Femur (tissue), 1 donor: ENCODE measurements around the gene DCAF17.
"Not testable (repeated sequence)": the region's sequence is repeated elsewhere in the genome, so short reads cannot be mapped to it uniquely, and the experiment has no call there.

ENCODE experiments used
- DNase-seq: peaks from one replicate; pipeline ENCODE4 v3.0.0-alpha.2; 2017

DCAF17 gene

DNA sequence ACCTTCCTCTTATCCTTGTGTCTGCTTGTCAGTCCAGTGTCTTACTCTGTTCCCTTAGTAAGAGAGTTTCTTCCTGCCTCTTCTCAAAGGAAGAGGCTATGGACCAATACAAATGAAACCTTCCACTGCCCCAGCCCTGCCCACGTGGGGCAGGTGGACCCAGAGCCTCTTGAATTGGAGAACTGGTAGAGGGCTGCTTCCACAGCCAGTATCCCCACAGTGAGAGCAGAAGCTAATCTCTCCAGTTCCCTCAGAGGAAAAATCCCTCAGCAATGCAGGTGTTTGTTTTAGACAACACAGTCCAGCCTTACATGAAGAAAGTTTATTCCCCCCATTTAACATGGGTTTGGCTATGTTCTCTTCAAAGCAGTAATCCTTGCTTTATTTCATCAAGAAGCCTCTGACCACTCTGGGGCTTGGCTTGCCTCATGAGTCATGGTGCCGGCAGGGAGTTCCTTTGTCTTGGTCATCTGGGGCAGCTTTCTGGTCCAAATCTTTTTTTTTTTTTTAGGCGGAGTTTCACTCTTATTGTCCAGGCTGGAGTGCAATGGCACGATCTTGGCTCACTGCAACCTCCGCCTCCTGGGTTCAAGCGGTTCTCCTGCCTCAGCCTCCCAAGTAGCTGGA, 81.8 kb downstream of the DCAF17 start:
- DNase-seq: no peak

DNA sequence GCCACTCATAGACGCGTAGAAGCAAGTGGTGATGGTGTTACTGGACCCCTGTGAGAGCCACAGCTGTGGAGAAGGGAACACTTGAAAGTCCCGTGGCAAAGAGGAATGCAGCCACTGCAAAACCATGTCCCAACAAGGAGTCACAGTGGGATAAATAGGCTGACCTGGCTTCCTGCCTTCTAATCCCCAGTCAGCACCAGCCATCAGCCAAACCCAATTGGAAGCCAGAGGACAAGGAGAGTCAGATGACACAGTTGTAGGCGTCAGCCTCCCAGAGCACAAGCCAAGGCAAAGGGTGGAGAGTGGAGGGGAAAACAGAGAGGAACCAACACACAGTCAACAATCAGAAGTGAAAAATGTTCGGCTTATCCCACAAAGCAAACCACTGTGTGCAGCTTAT, 82.8 kb downstream of the DCAF17 start:
- DNase-seq: no peak

DNA sequence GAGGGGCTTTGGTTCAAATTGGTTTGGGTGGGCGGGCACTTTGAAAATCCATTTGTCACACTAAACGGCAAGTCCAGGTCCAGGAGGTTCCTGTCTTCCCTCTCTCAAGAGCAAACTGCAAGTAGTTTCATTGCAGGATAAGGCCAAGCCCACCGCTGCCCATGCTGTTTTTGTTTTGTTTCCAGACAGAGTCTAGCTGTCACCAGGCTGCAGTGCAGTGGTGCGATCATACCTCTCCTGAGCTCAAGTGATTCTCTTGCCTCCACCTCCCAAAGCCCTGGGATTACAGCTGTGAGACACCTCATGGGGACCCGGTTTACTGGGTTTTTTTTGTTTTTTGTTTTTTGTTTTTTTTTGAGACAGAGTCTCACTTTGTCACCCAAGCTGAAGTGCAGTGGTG, 86.4 kb downstream of the DCAF17 start:
- no peak for DNase-seq

DNA sequence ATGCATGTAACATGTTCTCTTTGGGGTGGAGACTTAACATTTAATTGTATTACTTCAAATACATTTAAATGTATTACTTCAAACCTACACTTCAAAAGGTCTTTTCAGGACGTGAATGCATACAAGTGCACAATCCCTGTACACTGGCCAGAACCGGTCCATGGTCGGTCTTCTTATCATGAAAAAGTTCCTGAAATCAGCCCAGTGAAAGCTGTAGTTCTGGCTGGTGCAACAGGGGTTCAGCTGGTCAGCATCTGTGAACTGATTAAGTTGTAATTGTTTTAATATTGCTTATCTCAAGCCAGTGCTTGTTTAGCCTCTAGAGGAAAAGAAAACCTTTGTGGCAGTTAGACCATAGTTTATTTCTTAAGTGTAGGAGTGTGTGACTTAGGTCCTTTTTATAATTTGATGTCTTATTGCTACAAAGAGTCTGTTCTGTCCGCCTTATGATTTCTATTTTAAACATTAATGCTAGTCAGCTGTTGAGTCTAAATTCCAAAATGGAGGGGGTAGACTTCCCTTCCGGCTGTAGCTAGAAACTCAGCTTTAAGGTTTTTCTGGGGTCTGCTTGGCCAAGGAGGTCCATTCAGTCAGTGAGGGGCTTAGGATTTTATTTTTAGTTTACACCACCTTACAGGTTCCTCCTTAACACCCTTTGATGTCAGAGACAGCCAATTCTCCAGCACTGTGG, 87.5 kb downstream of the DCAF17 start:
- DNase-seq: no peak

DNA sequence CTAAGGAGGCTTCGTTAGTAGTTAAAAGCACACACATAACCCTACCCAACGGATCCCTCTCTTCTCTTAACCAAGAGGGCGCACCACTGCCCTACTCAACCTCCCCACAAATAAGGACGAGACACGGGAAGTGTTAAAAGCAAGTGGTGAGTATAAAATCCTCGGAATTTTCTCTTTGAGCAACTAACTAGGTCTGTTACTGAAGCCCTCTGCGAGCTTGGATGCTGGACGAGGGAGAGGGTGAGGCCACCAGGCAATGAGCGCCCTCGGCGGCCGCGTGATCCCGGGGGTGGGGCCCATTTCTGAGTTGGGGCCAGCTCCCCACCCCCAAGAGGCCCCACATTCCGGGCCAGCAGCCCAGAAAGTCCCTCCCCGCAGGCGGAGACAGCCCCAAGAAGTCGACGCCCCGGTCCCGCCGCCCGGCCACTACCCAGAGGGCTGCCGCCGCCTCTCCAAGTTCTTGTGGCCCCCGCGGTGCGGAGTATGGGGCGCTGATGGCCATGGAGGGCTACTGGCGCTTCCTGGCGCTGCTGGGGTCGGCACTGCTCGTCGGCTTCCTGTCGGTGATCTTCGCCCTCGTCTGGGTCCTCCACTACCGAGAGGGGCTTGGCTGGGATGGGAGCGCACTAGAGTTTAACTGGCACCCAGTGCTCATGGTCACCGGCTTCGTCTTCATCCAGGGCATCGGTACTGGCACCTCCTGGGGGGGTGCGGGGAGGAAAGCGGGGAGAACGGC, 88.2 kb downstream of the DCAF17 start, which contains the start of gene CYBRD1:
Gene CYBRD1, plus strand, starts transcription at position 423 of the 736 bp plus-strand sequence. Its CDS starts 72 bp downstream, at position 495.
- DNase-seq: peak; percentile 92

DNA sequence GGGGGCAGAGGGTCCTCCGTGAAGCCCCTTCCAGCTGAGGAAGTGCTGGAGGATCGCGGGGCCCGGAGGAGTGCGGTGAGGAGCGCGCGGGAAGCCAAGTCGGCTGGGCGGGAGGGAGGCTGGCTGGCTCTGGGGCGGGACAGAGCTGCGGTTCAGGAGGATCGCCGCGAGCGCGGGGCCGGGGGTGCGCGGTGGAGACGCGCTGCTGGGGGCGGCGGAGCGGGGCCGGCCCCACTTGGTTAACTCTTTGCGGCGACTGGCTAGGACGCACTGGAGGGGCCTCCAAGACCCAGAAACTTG, 88.7 kb downstream of the DCAF17 start:
- DNase-seq: peak; percentile 69

DNA sequence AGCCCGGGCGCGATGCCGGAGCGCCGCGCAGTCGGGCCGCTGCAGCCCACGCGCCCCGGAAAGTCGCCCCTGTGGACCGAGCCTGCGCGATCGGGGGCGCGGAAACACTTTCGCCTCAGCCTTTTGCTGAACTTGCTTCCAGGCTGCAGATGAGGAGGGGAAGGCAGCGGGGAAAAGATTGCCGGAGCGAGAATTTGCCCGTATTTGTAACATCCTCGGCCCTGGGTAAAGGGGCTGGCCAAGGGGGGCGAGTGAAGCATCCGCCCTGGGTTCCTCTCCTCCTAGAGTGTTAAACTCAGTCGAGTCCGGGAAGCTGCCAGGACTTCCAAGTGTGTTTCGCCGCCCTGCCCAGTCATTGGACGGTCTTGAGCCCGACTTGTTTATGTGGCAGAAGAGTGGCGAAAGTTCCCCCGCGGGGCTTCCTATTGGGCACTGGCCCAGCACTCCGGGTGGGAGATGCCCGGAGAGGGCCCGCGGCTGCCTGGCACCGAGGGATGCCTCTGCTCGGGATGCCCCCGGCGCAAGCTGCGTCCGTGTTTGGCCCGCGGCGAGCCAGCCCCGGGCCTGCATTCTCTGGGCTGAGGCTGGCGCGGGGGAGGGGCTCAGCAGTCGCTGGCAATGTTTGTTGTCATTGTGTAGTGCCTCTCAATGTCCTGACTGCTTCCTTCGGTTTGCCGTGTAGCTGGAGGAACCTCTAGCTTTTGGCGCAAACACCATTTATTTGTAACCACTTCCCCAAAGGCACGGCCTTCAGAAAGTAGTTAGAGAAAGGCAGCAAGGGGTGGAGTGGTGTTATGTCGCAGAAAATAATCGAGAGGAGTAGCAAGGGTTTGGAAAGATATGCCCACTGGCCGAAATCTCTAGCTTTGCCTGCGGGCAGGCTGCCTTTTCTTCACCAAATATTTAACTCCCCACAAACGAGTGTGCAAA, 89.3 kb downstream of the DCAF17 start:
- peak; percentile 89 for DNase-seq

DNA sequence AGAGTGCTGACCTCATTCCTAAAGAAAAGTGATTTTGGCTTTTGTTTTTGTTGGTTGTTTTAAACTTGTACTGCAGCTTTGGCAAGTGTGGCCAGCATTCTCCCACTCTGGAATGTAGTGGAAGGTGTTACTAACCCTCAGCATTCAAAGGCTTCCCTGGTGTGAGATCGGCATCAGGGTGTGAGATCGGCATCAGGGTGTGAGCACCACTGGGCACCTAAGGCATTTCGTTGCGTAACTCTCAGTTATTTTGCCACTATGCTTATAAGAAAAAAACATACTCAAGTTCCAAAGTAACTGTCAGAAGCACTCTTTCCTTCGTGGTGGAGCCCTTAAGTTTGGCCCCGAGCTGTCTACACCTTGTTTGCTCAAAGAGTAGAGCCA, 90.0 kb downstream of the DCAF17 start:
- DNase-seq: no peak

DNA sequence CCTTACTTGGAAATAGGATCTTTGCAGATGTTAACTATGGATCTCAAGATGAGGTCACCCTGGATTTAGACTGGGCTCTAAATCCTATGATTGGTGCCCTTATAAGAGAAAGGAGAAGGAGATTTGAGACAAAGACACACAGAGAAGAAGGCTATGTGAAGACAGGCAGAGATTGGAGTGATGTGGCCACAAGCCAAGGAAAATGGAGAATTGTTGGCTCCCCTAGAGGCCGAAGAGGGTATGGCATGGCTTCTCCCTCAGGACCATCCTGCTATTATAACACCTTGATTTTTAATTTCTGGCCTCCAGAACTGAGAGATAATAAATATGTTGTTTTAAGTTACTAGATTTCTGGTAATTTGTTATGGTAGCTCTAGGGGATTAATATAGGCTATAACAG, 95.9 kb downstream of the DCAF17 start:
- no peak for DNase-seq

DNA sequence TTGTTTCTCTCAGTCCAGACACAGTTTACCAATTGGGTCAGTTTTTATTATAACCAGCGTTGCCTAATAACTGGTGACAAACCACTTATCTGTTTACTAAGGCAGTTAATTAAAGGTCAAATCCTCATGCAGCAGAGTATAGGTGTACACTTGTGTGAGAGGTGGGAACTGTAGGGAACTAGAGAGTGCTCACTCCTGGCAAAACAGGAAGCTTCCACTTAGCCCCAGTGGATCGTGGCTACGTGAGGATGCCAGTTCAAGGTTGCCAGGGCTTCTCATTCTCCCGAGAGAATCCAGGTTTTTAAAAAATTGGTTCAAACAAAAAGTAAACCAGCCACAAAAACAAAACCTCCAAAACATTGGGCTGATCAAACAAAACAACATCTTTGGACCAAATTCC, 96.4 kb downstream of the DCAF17 start:
- DNase-seq: no peak

DNA sequence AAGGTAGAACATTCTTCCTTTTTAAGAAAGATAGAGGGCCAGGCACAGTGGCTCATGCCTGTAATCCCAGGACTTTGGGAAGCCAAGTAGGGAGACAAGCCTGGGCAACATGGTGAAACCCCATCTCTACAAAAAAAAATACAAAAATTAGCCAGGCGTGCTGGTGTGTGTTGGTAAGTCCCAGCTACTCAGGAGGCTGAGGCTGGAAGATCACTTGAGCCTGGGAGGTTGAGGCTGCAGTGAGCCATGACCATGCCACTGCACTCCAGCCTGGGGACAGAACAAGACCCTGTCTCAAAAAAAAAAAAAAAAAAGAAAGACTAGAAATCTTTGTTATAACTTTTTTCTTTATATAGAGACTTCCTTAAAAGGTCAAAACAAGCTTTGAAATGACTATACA, 96.8 kb downstream of the DCAF17 start:
- not testable (repeated sequence) for DNase-seq

DNA sequence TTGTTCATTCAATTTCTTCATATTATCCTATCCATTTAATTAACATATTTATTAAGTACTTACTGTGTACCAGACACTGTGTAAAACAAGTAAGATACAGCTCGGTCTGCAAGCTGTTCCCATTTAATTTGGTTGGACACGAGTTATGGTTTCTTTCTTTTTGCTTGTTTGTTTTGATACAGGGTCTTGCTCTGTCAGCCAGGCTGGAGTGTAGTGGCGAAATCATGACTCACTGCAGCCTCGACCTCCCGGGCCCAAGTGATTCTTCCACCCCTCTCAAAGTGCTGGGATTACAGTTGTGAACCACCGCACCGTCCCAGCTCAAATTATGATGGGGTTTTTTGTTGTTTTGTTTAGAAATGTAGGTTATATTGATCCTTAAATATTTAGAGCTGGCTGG, 97.3 kb downstream of the DCAF17 start:
- peak; percentile 28 for DNase-seq

DNA sequence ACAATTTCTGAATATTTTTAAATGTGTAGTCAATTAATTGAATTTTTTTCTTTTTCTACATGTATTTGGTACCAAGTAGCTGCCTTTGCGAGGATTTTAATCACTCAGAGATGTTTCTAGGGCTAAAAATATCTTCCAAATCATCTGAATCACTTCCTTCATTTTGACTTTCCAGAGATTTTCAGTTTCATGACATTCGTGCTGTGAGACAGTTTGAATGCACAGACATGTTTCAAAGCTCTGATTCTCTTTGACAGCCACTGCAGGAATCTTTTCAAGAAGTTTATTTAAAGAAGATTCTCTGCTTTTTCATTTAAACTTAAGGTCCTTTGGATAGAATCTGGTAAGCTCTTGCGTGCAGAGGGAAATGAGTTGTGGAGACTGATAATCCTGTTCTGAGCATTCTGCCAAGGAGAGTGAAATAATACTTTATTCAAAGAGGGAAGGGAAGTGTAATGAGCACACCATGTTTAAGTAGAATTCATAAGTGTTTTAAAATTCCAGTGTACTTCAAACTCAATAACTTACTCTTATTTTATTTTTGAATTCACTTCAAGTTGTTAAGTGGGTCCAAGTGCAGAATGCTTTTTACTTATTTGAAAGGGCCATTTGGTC, 97.9 kb downstream of the DCAF17 start:
- no peak for DNase-seq

DNA sequence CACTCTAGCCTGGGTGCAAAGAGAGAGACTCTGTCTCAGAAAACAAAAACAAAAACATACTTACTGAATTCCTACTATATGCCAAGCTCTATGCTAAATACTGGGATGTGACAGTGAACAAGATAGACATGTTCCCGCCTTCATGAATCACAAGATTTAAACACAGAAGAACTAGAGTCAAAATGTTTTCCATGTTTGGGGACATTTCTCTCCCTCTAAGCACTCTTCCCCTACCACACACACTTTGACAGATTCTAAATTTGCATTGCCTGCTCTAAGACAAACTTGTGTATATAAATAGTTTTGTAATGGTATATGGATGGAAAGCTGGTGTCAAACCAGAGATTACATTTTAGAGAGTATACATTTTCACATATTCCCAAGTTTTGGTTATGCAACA, 99.3 kb downstream of the DCAF17 start:
- no peak for DNase-seq
